HG03064 (cell line): ENCODE results near the gene SLC6A6.

Experiments used
- ATAC-seq: cut with Tn5 transposase; IDR thresholded peaks from one replicate; pipeline ENCODE4 v1.9.1; 2021; ENCODE audit warnings: low read depth; ENCODE audit not compliant: unreplicated experiment

Gene SLC6A6

GRCh38 chr3:14461006-14461747 is 58.8 kb downstream of the SLC6A6 start:
- ATAC-seq = no peak

- no peak for ATAC-seq
These were observed 59.4 kb downstream of the SLC6A6 start for GRCh38 chr3:14461748-14462324.

GRCh38 chr3:14462738-14463137 is 60.3 kb downstream of the SLC6A6 start:
- no peak for ATAC-seq

GRCh38 chr3:14463330-14464140 is 61.1 kb downstream of the SLC6A6 start:
- ATAC-seq = no peak

GRCh38 chr3:14464141-14464465 is 61.7 kb downstream of the SLC6A6 start:
- no peak for ATAC-seq

- no peak for ATAC-seq
These were observed 62.1 kb downstream of the SLC6A6 start for GRCh38 chr3:14464521-14464920.

- ATAC-seq = no peak
These were observed 63.0 kb downstream of the SLC6A6 start for GRCh38 chr3:14465425-14465824.

GRCh38 chr3:14466179-14466903 is 63.9 kb downstream of the SLC6A6 start:
- no peak for ATAC-seq

- no peak for ATAC-seq
These were observed 65.6 kb downstream of the SLC6A6 start for GRCh38 chr3:14467814-14468620.

GRCh38 chr3:14468621-14468981 is 66.2 kb downstream of the SLC6A6 start:
- ATAC-seq = no peak

- ATAC-seq = no peak
These were observed 68.1 kb downstream of the SLC6A6 start for GRCh38 chr3:14470461-14470860.

GRCh38 chr3:14471016-14471415 is 68.6 kb downstream of the SLC6A6 start:
- no peak for ATAC-seq

- no peak for ATAC-seq
These were observed 69.3 kb downstream of the SLC6A6 start for GRCh38 chr3:14471690-14472089.

GRCh38 chr3:14472471-14473351 is 70.3 kb downstream of the SLC6A6 start:
- ATAC-seq = no peak

- ATAC-seq = no peak
These were observed 71.0 kb downstream of the SLC6A6 start for GRCh38 chr3:14473411-14473891.

- ATAC-seq = no peak
These were observed 72.1 kb downstream of the SLC6A6 start for GRCh38 chr3:14474363-14475081.

GRCh38 chr3:14475621-14476020 is 73.2 kb downstream of the SLC6A6 start:
- ATAC-seq = no peak

GRCh38 chr3:14476583-14477265 is 74.3 kb downstream of the SLC6A6 start:
- no peak for ATAC-seq
